Thymus (tissue), 11 donors: ENCODE results near the gene C12orf75. TPM values are rescaled to one million over a fixed set of nuclear protein-coding genes. Genes with fewer than 3 reads are reported as not detected.
A peak's percentile ranks its signal among the peaks of the same experiment; 100 is the strongest.

Experiments used
- DNase-seq, 9 donors: peaks; one replicate each; pipeline ENCODE4 v3.0.0-alpha.2; 2013; ENCODE audit warnings: low spot score in 9 of 9, low read depth in 6 of 9, missing footprints in 1 of 9
- H3K27ac ChIP-seq, 2 donors: one replicate each; pipeline ENCODE4 v1.5.1; 2013; ENCODE audit warnings: control low read depth in 1 of 2, low read depth in 1 of 2, low read length in 1 of 2, mild to moderate bottlenecking in 1 of 2, moderate library complexity in 1 of 2
- H3K27me3 ChIP-seq, 2 donors: one replicate each; pipeline ENCODE4 v1.5.1; 2013; ENCODE audit warnings: low read length in 1 of 2; ENCODE audit not compliant: control insufficient read depth in 2 of 2, insufficient read depth in 1 of 2
- H3K36me3 ChIP-seq, 2 donors: one replicate each; pipeline ENCODE4 v1.5.1; 2013; ENCODE audit warnings: low read length in 1 of 2, mild to moderate bottlenecking in 1 of 2, moderate library complexity in 1 of 2; ENCODE audit not compliant: control insufficient read depth in 2 of 2, insufficient read depth in 2 of 2
- H3K4me1 ChIP-seq, 2 donors: one replicate each; pipeline ENCODE4 v1.5.1; 2013; ENCODE audit warnings: low read length in 2 of 2; ENCODE audit not compliant: control insufficient read depth in 2 of 2, insufficient read depth in 2 of 2
- H3K4me3 ChIP-seq, 2 donors: one replicate each; pipeline ENCODE4 v1.5.1; 2013; ENCODE audit warnings: low read length in 2 of 2, control low read depth in 1 of 2, mild to moderate bottlenecking in 1 of 2
- H3K9me3 ChIP-seq, 2 donors: one replicate each; pipeline ENCODE4 v1.5.1; 2013; ENCODE audit warnings: low read length in 1 of 2, mild to moderate bottlenecking in 1 of 2; ENCODE audit not compliant: control insufficient read depth in 2 of 2, insufficient read depth in 1 of 2
- WGBS: extraction: QIAGEN DNeasy Blood & Tissue Kit; methylation state at CpG from one replicate; pipeline ENCODE4 v1.1.7; 2013; 5-methylcytosine and 5-hydroxymethylcytosine counted together
- polyA plus RNA-seq: library from polyadenylated mRNA; stranded (reverse); fragments of 200-250 nt; gene quantifications from one replicate; pipeline ENCODE4 v1.2.3, GENCODE V29; 2013
- total RNA-seq: library from RNA; stranded (reverse); fragments of 120-200 nt; gene quantifications from one replicate; pipeline ENCODE4 v1.2.4, GENCODE V29; 2013
- donor health status: healthy.

Gene C12orf75
- total and polyA plus RNA-seq, 2 donors: 30.0 to 42.6 TPM

DNA sequence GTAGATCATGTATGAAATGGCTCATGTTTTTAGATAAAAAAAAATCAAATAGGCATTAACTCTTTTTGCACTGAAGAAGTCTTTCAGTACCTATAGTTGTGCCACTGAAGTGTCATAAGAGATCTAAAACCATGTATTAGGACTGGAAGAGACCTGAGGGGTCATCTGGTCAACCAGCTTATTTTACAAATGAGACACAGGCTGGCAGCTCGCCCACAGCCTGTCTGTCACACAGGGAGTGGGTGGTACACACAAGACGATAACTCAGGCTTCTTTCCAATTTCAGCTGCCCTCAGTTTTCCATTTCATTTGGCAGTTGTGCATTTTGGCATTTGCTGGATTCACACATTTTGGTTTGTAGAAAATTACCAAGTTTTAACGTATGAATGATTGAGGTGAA, 34.7 kb downstream of the C12orf75 start:
- Histone ChIP-seq H3K36me3 (peaks cover 2 to 14% of the 10 kb centered on the region in 2 donors), H3K27ac (no peak overlapping the region), H3K4me3 (no peak overlapping the region), H3K9me3 (no peaks in the 10 kb centered on the region), H3K4me1 (no peaks in the 10 kb centered on the region), H3K27me3 (no peaks in the 10 kb centered on the region)
- WGBS: 97% methylated on average over 3 of the region's 3 CpGs
- DNase-seq: no peak

GRCh38 chr12:105368047-105368646, 37.7 kb downstream of the C12orf75 start:
- Histone ChIP-seq H3K9me3 (no peaks in the 10 kb centered on the region), H3K36me3 (peaks cover 6 to 16% of the 10 kb centered on the region in 2 donors), H3K4me1 (no peaks in the 10 kb centered on the region), H3K27me3 (no peaks in the 10 kb centered on the region), H3K27ac (no peak overlapping the region), H3K4me3 (no peak overlapping the region)
- WGBS: 99% methylated on average over 6 of the region's 6 CpGs
- DNase-seq: no peak

GRCh38 chr12:105369014-105369413, 38.5 kb downstream of the C12orf75 start:
- H3K9me3 ChIP-seq: no peaks in the 10 kb centered on the region
- no peaks in the 10 kb centered on the region for H3K27me3 ChIP-seq
- peaks cover 6 to 16% of the 10 kb centered on the region in 2 donors for H3K36me3 ChIP-seq
- H3K4me3 ChIP-seq: no peak overlapping the region
- H3K27ac ChIP-seq: no peak overlapping the region
- no peak for DNase-seq
- 72% methylated on average over 3 of the region's 3 CpGs for WGBS
- H3K4me1 ChIP-seq: no peaks in the 10 kb centered on the region

DNA sequence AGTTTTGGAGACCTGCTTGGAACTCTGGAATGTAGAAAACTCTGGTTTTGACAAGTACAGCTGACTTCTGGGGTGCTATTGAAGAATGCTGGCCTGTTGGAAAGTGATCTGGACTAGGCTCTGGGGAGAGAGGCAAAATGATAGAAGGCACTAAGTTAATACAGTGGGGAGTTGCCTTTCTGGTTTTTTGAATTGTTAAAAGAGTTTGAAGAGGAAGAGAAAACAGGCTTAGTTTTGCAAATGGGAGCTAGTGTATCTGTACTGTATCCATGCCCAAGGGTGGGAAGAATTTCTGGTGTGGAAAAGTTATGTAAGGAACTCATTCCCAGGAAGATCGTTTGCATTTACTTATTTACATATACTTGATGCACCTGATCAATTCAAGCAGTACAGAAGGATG, 43.8 kb downstream of the C12orf75 start:
- Histone ChIP-seq H3K9me3 (no peaks in the 10 kb centered on the region), H3K4me1 (no peaks in the 10 kb centered on the region), H3K4me3 (no peak overlapping the region), H3K27ac (no peak overlapping the region), H3K27me3 (no peaks in the 10 kb centered on the region), H3K36me3 (peaks cover 7 to 9% of the 10 kb centered on the region in 2 donors)
- DNase-seq: no peak
- WGBS: 92% methylated on average over 1 of the region's 1 CpG

- DNase-seq: no peak
- Histone ChIP-seq H3K4me3 (no peak overlapping the region), H3K27ac (no peak overlapping the region), H3K4me1 (no peaks in the 10 kb centered on the region), H3K9me3 (no peaks in the 10 kb centered on the region), H3K27me3 (no peaks in the 10 kb centered on the region), H3K36me3 (peaks cover 2 to 7% of the 10 kb centered on the region in 2 donors)
- WGBS: 97% methylated on average over 4 of the region's 4 CpGs
Measured at GRCh38 chr12:105377077-105377476, 46.6 kb downstream of the C12orf75 start.

DNA sequence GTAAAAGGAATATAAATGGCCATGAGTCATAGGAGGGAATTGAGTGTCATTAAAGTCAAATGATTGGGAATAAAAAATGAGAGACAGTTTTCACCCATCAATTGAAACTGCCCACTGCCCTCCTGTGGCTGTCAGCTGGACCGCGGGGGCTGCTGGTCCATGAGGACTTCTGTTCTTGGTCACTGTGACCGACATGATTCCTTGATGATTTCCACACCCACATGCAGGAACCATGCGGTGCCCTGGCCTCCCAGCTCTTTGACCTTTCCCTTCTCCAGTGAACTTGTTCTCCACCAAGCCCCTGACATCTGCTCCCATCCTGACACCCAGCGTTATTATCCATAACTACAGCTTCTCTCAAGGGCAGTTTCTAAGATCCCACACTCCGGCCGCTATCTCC, 48.4 kb downstream of the C12orf75 start:
- H3K27me3 ChIP-seq: no peaks in the 10 kb centered on the region
- WGBS: 98% methylated on average over 7 of the region's 7 CpGs
- no peak overlapping the region for H3K4me3 ChIP-seq
- no peak for DNase-seq
- no peak overlapping the region for H3K27ac ChIP-seq
- peaks cover 0 to 4% of the 10 kb centered on the region in 2 donors for H3K36me3 ChIP-seq
- H3K4me1 ChIP-seq: no peaks in the 10 kb centered on the region
- no peaks in the 10 kb centered on the region for H3K9me3 ChIP-seq

GRCh38 chr12:105382771-105383622, 52.5 kb downstream of the C12orf75 start:
- DNase-seq: peak; percentile 6 to 71 (median 47)
- no peak overlapping the region for H3K4me3 ChIP-seq
- no peaks in the 10 kb centered on the region for H3K36me3 ChIP-seq
- WGBS: 53% methylated on average over 18 of the region's 18 CpGs
- no peaks in the 10 kb centered on the region for H3K9me3 ChIP-seq
- no peak overlapping the region for H3K27ac ChIP-seq
- H3K27me3 ChIP-seq: no peaks in the 10 kb centered on the region
- H3K4me1 ChIP-seq: no peaks in the 10 kb centered on the region

- DNase-seq: no peak
- Histone ChIP-seq H3K4me1 (no peaks in the 10 kb centered on the region), H3K27me3 (no peaks in the 10 kb centered on the region), H3K4me3 (no peak overlapping the region), H3K9me3 (no peaks in the 10 kb centered on the region), H3K36me3 (no peaks in the 10 kb centered on the region), H3K27ac (no peak overlapping the region)
- 99% methylated on average over 6 of the region's 6 CpGs for WGBS
Measured at GRCh38 chr12:105384220-105384619, 53.7 kb downstream of the C12orf75 start.

DNA sequence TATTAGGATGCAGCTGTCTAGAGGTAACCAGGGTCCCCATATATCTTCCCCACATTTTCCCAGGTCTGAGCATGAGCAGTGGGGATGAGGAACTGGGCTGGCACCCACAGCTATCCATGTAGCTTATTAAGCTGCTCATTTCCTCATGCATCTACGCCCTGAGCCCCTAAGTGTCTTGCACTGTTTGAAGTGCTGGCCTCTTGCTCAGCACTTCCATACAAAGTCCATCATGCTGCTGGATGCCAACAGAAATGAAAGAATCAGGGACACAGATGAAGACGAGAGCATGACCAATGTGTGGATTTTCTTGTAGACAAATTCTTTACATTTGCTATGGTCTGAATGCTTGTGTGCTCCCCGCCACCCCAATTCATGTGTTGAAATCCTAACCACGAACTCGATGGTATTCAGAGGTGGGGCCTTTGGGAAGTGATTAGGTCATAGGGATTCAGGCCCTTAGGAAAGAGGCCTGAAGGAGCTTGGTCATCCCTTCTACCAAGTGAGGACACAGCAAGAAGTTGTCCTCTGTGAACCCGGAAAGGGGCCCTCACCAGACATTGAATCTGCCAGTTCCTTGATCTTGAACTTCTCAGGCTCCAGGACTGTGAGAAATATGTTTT, 54.5 kb downstream of the C12orf75 start:
- Histone ChIP-seq H3K4me1 (no peaks in the 10 kb centered on the region), H3K4me3 (no peak overlapping the region), H3K27ac (no peak overlapping the region), H3K36me3 (no peaks in the 10 kb centered on the region), H3K27me3 (no peaks in the 10 kb centered on the region), H3K9me3 (no peaks in the 10 kb centered on the region)
- DNase-seq: no peak
- WGBS: 91% methylated on average over 6 of the region's 6 CpGs
